H1 (cell line): ENCODE results near the gene SEMG2. TPM values are rescaled to one million over a fixed set of nuclear protein-coding genes. Genes with fewer than 3 reads are reported as not detected.

Experiments used
- CTCF ChIA-PET: fragments of 300-600 bp; sonication (Branson Sonifier 250); formaldehyde crosslinking; loops from one replicate; lab custom pipeline; 2021; ENCODE audit not compliant: partially characterized antibody; lab: Charles Lee
- POLR2A ChIA-PET: fragments of 300-600 bp; sonication (Branson Sonifier 250); formaldehyde crosslinking; loops from one replicate; lab custom pipeline; 2021; ENCODE audit warnings: inconsistent platforms; ENCODE audit not compliant: partially characterized antibody; lab: Charles Lee
- DNase-seq, 2 experiments: peaks; one replicate each; pipeline versions ENCODE4 v3.0.0 to v3.0.0-alpha.2; 2010 to 2022; ENCODE audit warnings: low spot score in 2 of 2, low read depth in 1 of 2, mixed read lengths in 1 of 2
- FAIRE-seq: peaks from 2 replicates; lab custom pipeline; 2011; peaks lifted over from hg19 to GRCh38; lab: Jason Lieb, UNC
- H2AFZ ChIP-seq: 2 replicates; pipeline ENCODE4 v1.8.1; 2012; ENCODE audit warnings: low read length, inconsistent platforms
- H2AK5ac ChIP-seq: 2 replicates; pipeline ENCODE4 v1.6.1; 2013; ENCODE audit warnings: low read depth, low read length
- H2BK120ac ChIP-seq: replicated peaks from 2 replicates; pipeline ENCODE3; 2013; ENCODE audit warnings: low read depth, low read length, inconsistent platforms
- H2BK12ac ChIP-seq: 2 replicates; pipeline ENCODE4 v1.6.1; 2013; ENCODE audit warnings: low read depth, low read length
- H2BK15ac ChIP-seq: 2 replicates; pipeline ENCODE4 v1.6.1; 2013; ENCODE audit warnings: low read length
- H2BK20ac ChIP-seq: 2 replicates; pipeline ENCODE4 v1.6.1; 2013; ENCODE audit warnings: low read length
- H2BK5ac ChIP-seq: 2 replicates; pipeline ENCODE4 v1.6.1; 2013; ENCODE audit warnings: low read depth, low read length
- H3K14ac ChIP-seq: 2 replicates; pipeline ENCODE4 v1.6.1; 2013; ENCODE audit warnings: inconsistent platforms; ENCODE audit not compliant: insufficient read length
- H3K18ac ChIP-seq: 2 replicates; pipeline ENCODE4 v1.6.1; 2013; ENCODE audit warnings: low read length; ENCODE audit errors: extremely low read depth
- H3K23ac ChIP-seq: 2 replicates; pipeline ENCODE4 v1.6.1; 2013; ENCODE audit warnings: inconsistent platforms; ENCODE audit not compliant: insufficient read length
- H3K23me2 ChIP-seq: 2 replicates; pipeline ENCODE4 v1.6.1; 2013; ENCODE audit warnings: low read depth, low read length
- H3K27ac ChIP-seq: 2 replicates; pipeline ENCODE4 v1.6.1; 2011; ENCODE audit warnings: low read depth, low read length, inconsistent platforms
- H3K27me3 ChIP-seq, 4 experiments: replicated peaks in 1 of 4; 1 replicate in 1 of 4; 2 replicates in 3 of 4; pipeline versions ENCODE4 v1.6.1 to v1.8.1; 2011 to 2013; ENCODE audit warnings: low read length in 3 of 4, mild to moderate bottlenecking in 3 of 4, inconsistent platforms in 2 of 4, mixed read lengths in 2 of 4, moderate library complexity in 1 of 4; ENCODE audit not compliant: control insufficient read depth in 3 of 4, insufficient read depth in 3 of 4; ENCODE audit errors: extremely low read depth in 1 of 4
- H3K36me3 ChIP-seq, 4 experiments: 2 replicates each; pipeline versions ENCODE4 v1.6.1 to v1.8.1; 2011 to 2013; ENCODE audit warnings: mild to moderate bottlenecking in 4 of 4, low read length in 3 of 4, moderate library complexity in 2 of 4, control low read depth in 1 of 4, inconsistent platforms in 1 of 4; ENCODE audit not compliant: insufficient read depth in 4 of 4, control insufficient read depth in 2 of 4
- H3K4ac ChIP-seq: replicated peaks from 2 replicates; pipeline ENCODE3; 2013; ENCODE audit warnings: low read length, low read depth, mixed read lengths, inconsistent platforms; ENCODE audit not compliant: insufficient read length
- H3K4me1 ChIP-seq, 4 experiments: replicated peaks in 1 of 4; 1 replicate in 1 of 4; 2 replicates in 3 of 4; pipeline versions ENCODE4 v1.6.1 to v1.8.1; 2011 to 2013; ENCODE audit warnings: low read length in 3 of 4, inconsistent platforms in 2 of 4, mixed read lengths in 1 of 4; ENCODE audit not compliant: insufficient read depth in 4 of 4, control insufficient read depth in 3 of 4
- H3K4me2 ChIP-seq, 2 experiments: 2 replicates each; pipeline versions ENCODE4 v1.6.1 to v1.8.1; 2011 to 2013; ENCODE audit warnings: low read depth in 2 of 2, low read length in 2 of 2, control low read depth in 1 of 2, inconsistent platforms in 1 of 2, mild to moderate bottlenecking in 1 of 2; ENCODE audit not compliant: insufficient read depth in 1 of 2
- H3K4me3 ChIP-seq, 4 experiments: fragments of 200-600, 300-600 bp in 1 of 4; sonication (generic), shearing (Covaris generic), sonication (Bioruptor Twin) in 1 of 4; 2 replicates each; pipeline versions ENCODE4 v1.5.1 to v1.8.1; 2011 to 2016; ENCODE audit warnings: low read length in 4 of 4, low read depth in 3 of 4, control low read depth in 2 of 4, inconsistent platforms in 2 of 4, mild to moderate bottlenecking in 2 of 4, mixed read lengths in 1 of 4, moderate library complexity in 1 of 4; ENCODE audit not compliant: insufficient read depth in 2 of 4; ENCODE audit errors: extremely low read depth in 1 of 4
- H3K56ac ChIP-seq: replicated peaks from 2 replicates; pipeline ENCODE3; 2013; ENCODE audit warnings: low read depth, mild to moderate bottlenecking, mixed read lengths, low read length, inconsistent platforms; ENCODE audit not compliant: insufficient read length
- H3K79me1 ChIP-seq: 2 replicates; pipeline ENCODE4 v1.6.1; 2013; ENCODE audit warnings: low read depth, low read length, control low read depth
- H3K79me2 ChIP-seq, 2 experiments: 2 replicates each; pipeline versions ENCODE4 v1.6.1 to v1.8.1; 2012 to 2013; ENCODE audit warnings: low read length in 2 of 2, mild to moderate bottlenecking in 2 of 2, inconsistent platforms in 1 of 2; ENCODE audit not compliant: insufficient read depth in 2 of 2, control insufficient read depth in 1 of 2
- H3K9ac ChIP-seq, 4 experiments: replicated peaks in 1 of 4; 1 replicate in 1 of 4; 2 replicates in 3 of 4; pipeline versions ENCODE4 v1.6.1 to v1.8.1; 2011 to 2013; ENCODE audit warnings: low read depth in 3 of 4, low read length in 3 of 4, control low read depth in 2 of 4, mild to moderate bottlenecking in 2 of 4, moderate library complexity in 2 of 4, inconsistent platforms in 1 of 4; ENCODE audit errors: extremely low read depth in 1 of 4
- H3K9me3 ChIP-seq, 2 experiments: 2 replicates each; pipeline versions ENCODE4 v1.6.1 to v1.8.1; 2012 to 2013; ENCODE audit warnings: mild to moderate bottlenecking in 2 of 2, moderate library complexity in 2 of 2, control low read depth in 1 of 2, inconsistent platforms in 1 of 2, low read depth in 1 of 2, low read length in 1 of 2, mixed read lengths in 1 of 2; ENCODE audit not compliant: insufficient read depth in 2 of 2
- H4K20me1 ChIP-seq, 2 experiments: replicated peaks in 1 of 2; 2 replicates each; pipeline versions ENCODE3 to v1.8.1; 2011 to 2013; ENCODE audit warnings: inconsistent platforms in 2 of 2, low read length in 2 of 2, mild to moderate bottlenecking in 1 of 2; ENCODE audit not compliant: insufficient read depth in 2 of 2, control insufficient read depth in 1 of 2
- H4K5ac ChIP-seq: 2 replicates; pipeline ENCODE4 v1.6.1; 2013; ENCODE audit warnings: low read length, low read depth, mixed read lengths, inconsistent platforms; ENCODE audit not compliant: insufficient read length
- H4K8ac ChIP-seq: 2 replicates; pipeline ENCODE4 v1.8.0; 2013; ENCODE audit warnings: mild to moderate bottlenecking, moderate library complexity, low read length, inconsistent platforms; ENCODE audit not compliant: insufficient read depth; ENCODE audit errors: extremely low read depth
- H4K91ac ChIP-seq: replicated peaks from 2 replicates; pipeline ENCODE3; 2013; ENCODE audit warnings: low read length, mixed read lengths, inconsistent platforms; ENCODE audit not compliant: insufficient read length
- EGR1 ChIP-seq: IDR thresholded peaks from 2 replicates; pipeline ENCODE4 v1.6.1; 2011; ENCODE audit warnings: low read depth, low read length, borderline replicate concordance
- GTF2F1 ChIP-seq: IDR thresholded peaks from 2 replicates; pipeline ENCODE4 v1.6.1; 2012; ENCODE audit warnings: low read depth, low read length, improper control_type of control experiment, borderline replicate concordance
- HDAC6 ChIP-seq: IDR thresholded peaks from one replicate; pipeline ENCODE4 v1.7.1; 2012; ENCODE audit warnings: low read depth, mild to moderate bottlenecking, inconsistent platforms, low read length, moderate library complexity
- KDM5A ChIP-seq: fragments of 200-600 bp; IDR thresholded peaks from 2 replicates; pipeline ENCODE4 v1.7.1; 2012; ENCODE audit warnings: mild to moderate bottlenecking, low read length, inconsistent platforms, mixed read lengths
- SP2 ChIP-seq: IDR thresholded peaks from 2 replicates; pipeline ENCODE4 v1.6.1; 2012; ENCODE audit warnings: mild to moderate bottlenecking, low read length, inconsistent platforms
- SP4 ChIP-seq: IDR thresholded peaks from 2 replicates; pipeline ENCODE4 v1.6.1; 2012; ENCODE audit warnings: low read length, inconsistent platforms
- TEAD4 ChIP-seq: IDR thresholded peaks from 2 replicates; pipeline ENCODE4 v1.6.1; 2012; ENCODE audit warnings: low read depth, low read length, inconsistent platforms, mixed read lengths
- WGBS, 2 experiments: shearing (Covaris generic) in 1 of 2; methylation state at CpG; one replicate each; pipeline versions ENCODE4 v1.1.6 to v1.1.7; 2013 to 2015; ENCODE audit warnings: low lambda C conversion rate in 2 of 2, mixed read lengths in 2 of 2, inconsistent platforms in 1 of 2, low coverage in 1 of 2, missing lambda C conversion rate in 1 of 2; ENCODE audit not compliant: insufficient replicate concordance in 2 of 2, insufficient coverage in 1 of 2, insufficient read length in 1 of 2; ENCODE audit errors: extremely low coverage in 1 of 2, missing lambda C conversion rate in 1 of 2; 5-methylcytosine and 5-hydroxymethylcytosine counted together
- polyA plus RNA-seq, 7 experiments: library from polyadenylated mRNA; depleted of rRNA in 3 of 7; stranded (reverse) in 5 of 7; unstranded in 2 of 7; fragments of >200 nt in 5 of 7; fragments of 200-250 nt in 2 of 7; gene quantifications; 1 replicate in 5 of 7; 2 replicates in 1 of 7; 4 replicates in 1 of 7; pipeline versions ENCODE4 v1.2.1 to v1.2.3, GENCODE V29; 2011 to 2013; ENCODE audit warnings: missing spikeins in 2 of 7, mixed read lengths in 2 of 7
- total RNA-seq: library from RNA; stranded (reverse); fragmentation: NEBNext Ultra II Directional; extraction: Animal tissue kit (Norgen Biotek cat#: 25700); gene quantifications from 2 replicates; pipeline ENCODE4 v1.2.1, GENCODE V29; 2021
- TF ChIP-seq, protein P1 (sequence below): IDR thresholded peaks from 2 replicates; pipeline ENCODE4 v1.6.1; 2011; ENCODE audit warnings: low read depth, mild to moderate bottlenecking, low read length; ENCODE audit not compliant: insufficient read depth

SEMG2 gene
- total and polyA plus RNA-seq, 2 of the 8 experiments (the other 6 are each of a cell fraction or from before 2014, with no cell fraction given): not detected

- H4K8ac ChIP-seq: no peak overlapping the region
- no peak overlapping the region for H2BK12ac ChIP-seq
- H2AFZ ChIP-seq: no peak overlapping the region
- H4K5ac ChIP-seq: no peak overlapping the region
- H3K18ac ChIP-seq: no peak overlapping the region
- H2BK20ac ChIP-seq: no peak overlapping the region
- no peak overlapping the region for H2BK120ac ChIP-seq
- no peak overlapping the region for H3K4me2 ChIP-seq
- H4K20me1 ChIP-seq: no peaks in the 10 kb centered on the region
- FAIRE-seq: no peak
- H3K4me3 ChIP-seq: no peak overlapping the region
- H4K91ac ChIP-seq: no peak overlapping the region
- H2BK5ac ChIP-seq: no peak overlapping the region
- TF ChIP-seq SP2: no peak
- TF ChIP-seq GTF2F1: no peak
- no peak for TF ChIP-seq HDAC6
- TF ChIP-seq SP4: no peak
- no peak for TF ChIP-seq TEAD4
- TF ChIP-seq EGR1: no peak
- TF ChIP-seq KDM5A: no peak
- TF ChIP-seq, protein P1, sequence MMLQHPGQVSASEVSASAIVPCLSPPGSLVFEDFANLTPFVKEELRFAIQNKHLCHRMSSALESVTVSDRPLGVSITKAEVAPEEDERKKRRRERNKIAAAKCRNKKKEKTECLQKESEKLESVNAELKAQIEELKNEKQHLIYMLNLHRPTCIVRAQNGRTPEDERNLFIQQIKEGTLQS: no peak
- no peak overlapping the region for H2BK15ac ChIP-seq
- no peaks in the 10 kb centered on the region for H3K23me2 ChIP-seq
- no peaks in the 10 kb centered on the region for H3K27me3 ChIP-seq
- H3K79me2 ChIP-seq: no peaks in the 10 kb centered on the region
- ChIA-PET POLR2A (no interaction called here), CTCF (no interaction called here)
- H3K79me1 ChIP-seq: no peaks in the 10 kb centered on the region
- no peak overlapping the region for H3K14ac ChIP-seq
- 86% methylated on average over 3 of the region's 3 CpGs; no CpG with 5 or more reads in 1 of the 2 experiments for WGBS, 2 experiments
- no peak for DNase-seq
- H3K36me3 ChIP-seq: no peaks in the 10 kb centered on the region
- no peak overlapping the region for H3K4ac ChIP-seq
- H3K27ac ChIP-seq: no peak overlapping the region
- no peak overlapping the region for H3K23ac ChIP-seq
- no peak overlapping the region for H2AK5ac ChIP-seq
- H3K4me1 ChIP-seq: no peaks in the 10 kb centered on the region
- no peaks in the 10 kb centered on the region for H3K9me3 ChIP-seq
- no peak overlapping the region for H3K56ac ChIP-seq
- no peak overlapping the region for H3K9ac ChIP-seq
These were observed 29.2 kb upstream of the SEMG2 start for GRCh38 chr20:45191926-45192325.
